ENCODE data around the gene TLR6.

Gene TLR6

GRCh38 chr4:38820329-38821061, 36.1 kb downstream of the TLR6 start:
- DNase-seq (ENCODE audit: extremely low spot score): peak; percentile 52
- ChIA-PET CTCF (interaction anchor here (1.0 to 5.2 kb wide), 9 partner anchors 11 to 61 kb away, joined by 3 to 25 read pairs (median 13); partner anchors contain the start of genes TLR1 and TLR10), POLR2A (interaction anchor here (2.9 kb wide), 1 partner anchor 16 kb away, joined by 14 read pairs; the partner anchor contains the start of gene TLR1)
- no peak for TF ChIP-seq CTCF (IDR thresholded peaks at IDR 0.05; ENCODE audit: control extremely low read depth, extremely low read depth, low read depth, missing control alignments)

- no peak for DNase-seq (ENCODE audit: extremely low spot score)
- ChIA-PET CTCF (interaction anchor here (1.0 to 5.2 kb wide), 9 partner anchors 12 to 640 kb away, joined by 4 to 25 read pairs (median 13); partner anchors contain the start of genes TLR1, TLR10 and TLR6), POLR2A (interaction anchor here (0.6 to 2.9 kb wide), 2 partner anchors 15 to 58 kb away, joined by 3 to 14 read pairs; partner anchors contain the start of gene TLR1)
- no peak for TF ChIP-seq CTCF (IDR thresholded peaks at IDR 0.05; ENCODE audit: control extremely low read depth, extremely low read depth, low read depth, missing control alignments)
Measured at GRCh38 chr4:38819569-38819968, 37.0 kb downstream of the TLR6 start.

GRCh38 chr4:38818441-38818976, 38.1 kb downstream of the TLR6 start:
- no peak for TF ChIP-seq CTCF (IDR thresholded peaks at IDR 0.05; ENCODE audit: control extremely low read depth, extremely low read depth, low read depth, missing control alignments)
- ChIA-PET CTCF (interaction anchor here (0.8 to 5.2 kb wide), 10 partner anchors 13 to 59 kb away, joined by 3 to 25 read pairs (median 12); partner anchors contain the start of genes TLR1, TLR10 and TLR6), POLR2A (interaction anchor here (0.6 to 2.9 kb wide), 2 partner anchors 14 to 57 kb away, joined by 5 to 14 read pairs; partner anchors contain the start of gene TLR1)
- DNase-seq (ENCODE audit: extremely low spot score): peak; percentile 55

GRCh38 chr4:38815885-38816782, 40.5 kb downstream of the TLR6 start:
- POLR2A ChIA-PET: interaction anchor here (1.0 to 2.3 kb wide), 3 partner anchors 11 to 55 kb away, joined by 6 read pairs; partner anchors contain the start of gene TLR10
- CTCF ChIA-PET: interaction anchor here (1.4 to 5.2 kb wide), 5 partner anchors 12 to 319 kb away, joined by 3 to 25 read pairs (median 6); partner anchors contain the start of genes TLR1 and TLR10
- DNase-seq (ENCODE audit: extremely low spot score): no peak

GRCh38 chr4:38814386-38814785, 42.2 kb downstream of the TLR6 start:
- TF ChIP-seq CTCF (IDR thresholded peaks at IDR 0.05; ENCODE audit: control extremely low read depth, extremely low read depth, low read depth, missing control alignments): no peak
- ChIA-PET CTCF (interaction anchor here (1.1 to 2.5 kb wide), 5 partner anchors 10 to 320 kb away, joined by 3 to 11 read pairs (median 3); partner anchors contain the start of gene TLR1), POLR2A (interaction anchor here (0.7 to 2.3 kb wide), 3 partner anchors 11 to 738 kb away, joined by 4 to 6 read pairs (median 5); partner anchors contain the start of genes TLR1 and TLR10)
- DNase-seq (ENCODE audit: extremely low spot score): no peak

More at GRCh38 chr4:38815885-38816782, 40.5 kb downstream of the TLR6 start:
- no peak for TF ChIP-seq CTCF (IDR thresholded peaks at IDR 0.05; ENCODE audit: control extremely low read depth, extremely low read depth, low read depth, missing control alignments)

Data from GM10248 (cell line).